SH-SY5Y (cell line): ENCODE measurements around the gene KIF4B.

Experiments
- GATA2 ChIP-seq: IDR thresholded peaks from 2 replicates; pipeline ENCODE4 v1.6.1; 2011; ENCODE audit warnings: mild to moderate bottlenecking, low read depth, low read length
- GATA3 ChIP-seq: IDR thresholded peaks from 2 replicates; pipeline ENCODE4 v1.6.1; 2011; ENCODE audit warnings: low read depth, mild to moderate bottlenecking, low read length, moderate library complexity

DNA sequence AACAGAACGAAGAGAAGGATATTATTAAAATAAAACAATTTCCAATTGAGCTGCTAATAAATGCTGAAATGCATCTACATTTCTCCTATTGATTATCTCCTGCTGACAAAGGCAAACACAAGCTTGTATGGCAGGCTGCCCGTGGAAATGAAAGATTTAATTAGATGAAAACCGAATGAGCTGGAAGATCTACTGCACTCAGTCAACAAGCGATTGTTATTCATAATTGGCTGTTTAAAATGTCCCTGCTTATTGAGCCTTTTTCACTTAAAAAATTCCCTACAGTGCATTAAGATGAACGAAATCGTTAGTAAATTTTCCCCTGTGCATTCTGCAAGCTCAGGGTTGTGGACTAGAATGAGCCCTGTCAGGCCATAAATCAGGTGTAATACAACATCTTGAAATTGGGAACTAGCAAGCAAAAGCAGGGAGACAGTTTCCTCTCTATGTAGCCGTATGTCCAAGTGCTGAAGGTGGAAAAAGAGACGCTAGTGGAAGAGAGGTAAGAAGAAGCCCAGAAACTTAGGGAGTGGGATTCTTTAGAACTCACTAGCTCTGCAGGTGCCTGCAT, 28.5 kb upstream of the KIF4B start:
- no peak for TF ChIP-seq GATA3
- TF ChIP-seq GATA2 = no peak
